Measurements from ENCODE around the gene PPP2R2C.

- TF ChIP-seq CTCF (IDR thresholded peaks at IDR 0.05) (no peak), POLR2A (IDR thresholded peaks at IDR 0.05; ENCODE audit: low read depth) (no peak), EP300 (IDR thresholded peaks at IDR 0.05) (no peak), POLR2AphosphoS5 (IDR thresholded peaks at IDR 0.05) (no peak)
Observed at GRCh38 chr4:6473264-6474052, 1.0 kb upstream of the PPP2R2C start.
